Nephron (organoid): Measurements from ENCODE around the gene MFRP.
A peak's percentile ranks its signal among the peaks of the same experiment; 100 is the strongest.

Experiments
- H3K27ac Mint-ChIP-seq, 3 experiments: 2 replicates each; pipeline ENCODE4 v1.8.0; 2020; ENCODE audit warnings: mixed read lengths in 3 of 3, mild to moderate bottlenecking in 2 of 3, moderate library complexity in 1 of 3
- H3K27me3 Mint-ChIP-seq: 2 replicates; pipeline ENCODE4 v1.8.0; 2021; ENCODE audit warnings: low read depth, mild to moderate bottlenecking, moderate library complexity, mixed read lengths
- H3K36me3 Mint-ChIP-seq: 2 replicates; pipeline ENCODE4 v1.8.0; 2020; ENCODE audit warnings: low read depth, mixed read lengths
- H3K4me1 Mint-ChIP-seq: 2 replicates; pipeline ENCODE4 v1.8.0; 2020; ENCODE audit warnings: mixed read lengths
- H3K4me3 Mint-ChIP-seq, 3 experiments: 2 replicates each; pipeline ENCODE4 v1.8.0; 2020; ENCODE audit warnings: mild to moderate bottlenecking in 3 of 3, mixed read lengths in 3 of 3, moderate library complexity in 2 of 3
- H3K9me3 Mint-ChIP-seq: 2 replicates; pipeline ENCODE4 v1.8.0; 2020; ENCODE audit warnings: mixed read lengths
- CTCF ChIP-seq, 3 experiments: fragments of 200-600 bp; sonication (generic); IDR thresholded peaks; one replicate each; pipeline ENCODE4 v1.5.0; 2021; ENCODE audit warnings: antibody characterized with exemption in 3 of 3; ENCODE audit not compliant: unreplicated experiment in 3 of 3

The MFRP gene

DNA sequence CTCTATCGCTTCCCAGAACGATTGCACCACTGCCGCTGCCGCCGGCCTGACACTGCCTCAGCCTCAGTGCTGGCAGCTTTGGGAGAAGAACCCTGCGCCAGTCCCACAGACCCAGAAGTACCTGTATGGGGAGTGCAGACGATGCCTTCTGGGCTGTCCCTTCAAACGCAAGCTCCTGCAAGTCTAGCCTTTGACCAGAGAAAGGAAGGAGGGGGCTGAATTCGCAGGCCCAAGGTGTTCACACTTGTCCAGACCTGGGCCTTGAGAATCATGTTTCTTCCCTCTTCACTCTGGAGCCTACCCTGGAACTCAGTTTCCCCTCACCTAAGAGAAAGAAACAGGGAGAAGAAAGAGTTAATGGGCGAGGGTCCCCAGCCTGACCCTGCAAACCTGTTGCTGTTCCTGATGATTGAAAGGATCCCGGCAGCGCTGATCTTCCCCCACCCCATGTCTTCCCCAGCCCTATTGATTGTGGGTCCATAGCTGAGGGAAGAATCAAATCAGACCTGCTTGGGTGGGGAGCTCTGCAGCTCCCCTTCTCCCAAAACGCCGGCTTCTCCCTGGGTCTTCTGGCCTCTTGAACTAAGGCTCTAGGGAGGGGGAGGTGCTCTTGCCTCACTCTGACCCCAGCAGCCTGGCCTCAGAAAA lies 28.8 kb downstream of the MFRP start:
- Mint-ChIP-seq H3K27me3 (peaks cover 6% of the 10 kb centered on the region), H3K27ac (peak overlapping the region; percentile 30 to 92 (median 60)), H3K36me3 (no peaks in the 10 kb centered on the region), H3K4me3 (peak overlapping the region; percentile 42 to 70 (median 67)), H3K4me1 (peaks cover 24% of the 10 kb centered on the region), H3K9me3 (no peaks in the 10 kb centered on the region)
- TF ChIP-seq CTCF (IDR thresholded peaks at IDR 0.05; ENCODE audit: unreplicated experiment in 3 of 3): no peak

GRCh38 chr11:119316729-119317591 lies 29.5 kb downstream of the MFRP start, which contains the start of gene MCAM:
TSS of gene MCAM (minus strand) at chr11:119317130. CDS start at chr11:119317101, 29 bp downstream.
- no peak for TF ChIP-seq CTCF (IDR thresholded peaks at IDR 0.05; ENCODE audit: unreplicated experiment in 3 of 3)
- no peaks in the 10 kb centered on the region for H3K36me3 Mint-ChIP-seq
- H3K4me1 Mint-ChIP-seq: peaks cover 19% of the 10 kb centered on the region
- H3K9me3 Mint-ChIP-seq: no peaks in the 10 kb centered on the region
- H3K4me3 Mint-ChIP-seq: peak within 1 kb of the TSS; percentile 76 to 79 (median 77)
- H3K27me3 Mint-ChIP-seq: peaks cover 6% of the 10 kb centered on the region
- peak within 1 kb of the TSS; percentile 30 to 92 (median 60) for H3K27ac Mint-ChIP-seq

DNA sequence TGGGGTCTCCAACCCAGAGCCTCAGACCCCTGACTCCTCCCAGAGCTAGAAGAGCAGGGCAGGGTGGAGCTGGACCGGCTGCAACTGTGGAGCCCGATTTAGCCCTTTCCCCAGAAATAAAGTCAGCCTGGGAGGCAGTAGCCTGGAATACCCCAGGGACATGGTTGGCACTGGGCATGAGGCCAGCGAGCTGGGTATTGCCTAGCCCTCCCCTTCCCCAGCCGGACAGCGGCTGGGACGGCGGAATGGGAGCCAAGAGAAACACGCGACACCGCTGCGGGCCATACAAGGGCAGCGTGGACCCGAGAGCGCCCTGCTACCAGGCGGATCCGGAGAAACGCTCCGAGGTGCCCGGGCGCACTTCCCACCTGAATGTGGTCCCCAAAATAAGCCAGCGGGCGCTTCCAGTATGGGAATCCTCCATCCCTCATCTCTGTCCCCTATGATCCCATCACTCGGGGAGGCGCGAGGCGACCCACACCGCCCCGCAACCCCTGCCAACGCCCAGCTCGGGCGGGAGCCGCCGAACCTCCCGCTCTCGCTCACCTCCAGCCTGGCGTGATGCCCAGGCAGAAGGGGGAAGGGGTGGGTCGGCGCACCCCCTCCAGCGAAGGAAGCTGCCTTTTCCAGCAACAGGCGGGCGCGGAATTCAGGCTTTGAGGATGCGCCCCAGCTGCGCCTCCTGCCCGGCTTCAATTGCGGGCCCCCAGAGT lies 30.3 kb downstream of the MFRP start:
- peaks cover 19% of the 10 kb centered on the region for H3K4me1 Mint-ChIP-seq
- no peak for TF ChIP-seq CTCF (IDR thresholded peaks at IDR 0.05; ENCODE audit: unreplicated experiment in 3 of 3)
- H3K9me3 Mint-ChIP-seq: no peaks in the 10 kb centered on the region
- H3K27me3 Mint-ChIP-seq: peaks cover 6% of the 10 kb centered on the region
- peak overlapping the region; percentile 76 to 79 (median 77) for H3K4me3 Mint-ChIP-seq
- H3K27ac Mint-ChIP-seq: no peak overlapping the region
- no peaks in the 10 kb centered on the region for H3K36me3 Mint-ChIP-seq

GRCh38 chr11:119315131-119316015 lies 31.1 kb downstream of the MFRP start:
- H3K36me3 Mint-ChIP-seq: no peaks in the 10 kb centered on the region
- peak overlapping the region; percentile 76 to 79 (median 77) for H3K4me3 Mint-ChIP-seq
- peak overlapping the region in 1 of 3 experiments; percentile 26 for H3K27ac Mint-ChIP-seq
- peaks cover 19% of the 10 kb centered on the region for H3K4me1 Mint-ChIP-seq
- TF ChIP-seq CTCF (IDR thresholded peaks at IDR 0.05; ENCODE audit: unreplicated experiment in 3 of 3): no peak
- no peaks in the 10 kb centered on the region for H3K9me3 Mint-ChIP-seq
- peaks cover 6% of the 10 kb centered on the region for H3K27me3 Mint-ChIP-seq

DNA sequence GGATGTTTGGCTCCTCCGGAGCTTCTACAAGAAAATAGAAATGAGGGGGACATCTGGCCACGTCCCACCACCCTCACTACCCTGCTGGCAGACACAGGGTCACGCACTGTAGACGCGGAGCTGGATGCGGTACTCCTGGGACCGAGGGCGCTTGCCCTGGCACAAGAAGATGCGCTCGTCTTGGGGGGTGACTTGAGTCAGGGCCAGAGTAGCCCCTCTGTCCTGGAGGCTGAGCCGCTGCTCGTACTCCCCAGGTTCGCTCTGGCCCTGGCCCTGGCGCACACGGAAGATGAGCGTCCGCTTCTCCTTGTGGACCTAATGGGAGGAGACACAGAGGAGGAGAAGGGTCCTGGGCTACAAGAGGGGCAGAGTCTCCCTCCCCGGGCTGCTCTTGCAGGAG lies 31.8 kb downstream of the MFRP start:
- no peak for TF ChIP-seq CTCF (IDR thresholded peaks at IDR 0.05; ENCODE audit: unreplicated experiment in 3 of 3)
- H3K4me1 Mint-ChIP-seq: peaks cover 16% of the 10 kb centered on the region
- peak overlapping the region; percentile 43 to 79 (median 76) for H3K4me3 Mint-ChIP-seq
- H3K9me3 Mint-ChIP-seq: no peaks in the 10 kb centered on the region
- H3K36me3 Mint-ChIP-seq: peaks cover 2% of the 10 kb centered on the region
- no peak overlapping the region for H3K27ac Mint-ChIP-seq
- H3K27me3 Mint-ChIP-seq: peaks cover 3% of the 10 kb centered on the region
